Measurements from ENCODE around the gene ARHGEF40.

Gene ARHGEF40

GRCh38 chr14:21136024-21136423, 65.9 kb downstream of the ARHGEF40 start:
- Histone ChIP-seq H3K79me2 (ENCODE audit: insufficient read depth, low read length) (no peaks in the 10 kb centered on the region), H3K4me3 (ENCODE audit: low read length, poor library complexity, severe bottlenecking) (no peak overlapping the region), H3K4me1 (ENCODE audit: insufficient read depth, low read length, poor library complexity, severe bottlenecking) (no peaks in the 10 kb centered on the region), H3K9ac (ENCODE audit: low read depth, low read length, poor library complexity, severe bottlenecking) (no peak overlapping the region), H4K20me1 (ENCODE audit: insufficient read depth, low read length, poor library complexity, severe bottlenecking) (no peaks in the 10 kb centered on the region), H3K4me2 (ENCODE audit: low read depth, low read length, poor library complexity, severe bottlenecking) (no peak overlapping the region), H3K27me3 (ENCODE audit: insufficient read depth, low read length, poor library complexity, severe bottlenecking) (no peaks in the 10 kb centered on the region), H2AFZ (ENCODE audit: low read length) (no peak overlapping the region), H3K9me2 (replicated peaks; ENCODE audit: low read depth, low read length) (no peaks in the 10 kb centered on the region), H3K36me3 (ENCODE audit: insufficient read depth, low read length) (no peaks in the 10 kb centered on the region), H3K9me3 (ENCODE audit: insufficient read depth, low read depth, low read length) (no peaks in the 10 kb centered on the region), H3F3A (ENCODE audit: low read depth) (no peaks in the 10 kb centered on the region)
- TF ChIP-seq CTCF (conservative IDR thresholded peaks at IDR 0.05; ENCODE audit: low read length) (peak; percentile 81), EZH2phosphoT487 (IDR thresholded peaks at IDR 0.05; ENCODE audit: borderline replicate concordance) (no peak)
